Fibroblast of skin of left quadriceps (primary cell): ENCODE data around the gene ACSF3.
A peak's percentile ranks its signal among the peaks of the same experiment; 100 is the strongest.

ENCODE experiments used
- DNase-seq, 2 experiments: peaks; one replicate each; pipeline ENCODE4 v3.0.0-alpha.2; 2013; ENCODE audit warnings: low read depth in 2 of 2

Gene ACSF3

DNA sequence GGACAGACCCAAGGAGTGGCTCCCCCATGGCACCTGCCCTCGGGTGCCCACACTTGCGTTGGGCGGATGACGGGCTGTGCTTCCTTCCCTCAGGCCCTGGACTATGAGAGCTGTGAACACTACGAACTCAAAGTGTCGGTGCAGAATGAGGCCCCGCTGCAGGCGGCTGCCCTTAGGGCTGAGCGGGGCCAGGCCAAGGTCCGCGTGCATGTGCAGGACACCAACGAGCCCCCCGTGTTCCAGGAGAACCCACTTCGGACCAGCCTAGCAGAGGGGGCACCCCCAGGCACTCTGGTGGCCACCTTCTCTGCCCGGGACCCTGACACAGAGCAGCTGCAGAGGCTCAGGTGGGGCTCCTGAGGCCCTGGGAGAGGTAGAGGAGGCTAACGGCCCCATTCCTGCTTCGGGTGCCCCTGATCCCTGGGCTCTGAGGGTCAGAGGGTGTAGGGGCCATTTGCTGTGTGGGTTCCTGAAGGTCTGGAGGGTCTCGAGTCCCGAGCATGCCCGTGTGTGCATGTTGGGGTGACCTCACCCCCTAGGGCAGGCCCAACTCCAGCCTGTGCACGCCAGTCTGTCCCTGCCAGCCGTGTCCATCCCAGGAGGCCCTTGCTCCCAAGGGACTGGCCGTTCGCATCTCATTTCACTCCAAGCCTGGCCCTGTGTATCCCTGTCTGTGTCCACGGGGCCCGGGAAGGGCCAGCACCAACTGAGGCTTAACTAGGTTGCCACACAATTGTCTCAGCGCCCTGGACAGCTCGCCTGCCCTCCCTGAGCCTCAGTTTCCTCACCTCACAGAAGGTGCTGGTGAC is 96.7 kb downstream of the ACSF3 start:
- no peak for DNase-seq

DNA sequence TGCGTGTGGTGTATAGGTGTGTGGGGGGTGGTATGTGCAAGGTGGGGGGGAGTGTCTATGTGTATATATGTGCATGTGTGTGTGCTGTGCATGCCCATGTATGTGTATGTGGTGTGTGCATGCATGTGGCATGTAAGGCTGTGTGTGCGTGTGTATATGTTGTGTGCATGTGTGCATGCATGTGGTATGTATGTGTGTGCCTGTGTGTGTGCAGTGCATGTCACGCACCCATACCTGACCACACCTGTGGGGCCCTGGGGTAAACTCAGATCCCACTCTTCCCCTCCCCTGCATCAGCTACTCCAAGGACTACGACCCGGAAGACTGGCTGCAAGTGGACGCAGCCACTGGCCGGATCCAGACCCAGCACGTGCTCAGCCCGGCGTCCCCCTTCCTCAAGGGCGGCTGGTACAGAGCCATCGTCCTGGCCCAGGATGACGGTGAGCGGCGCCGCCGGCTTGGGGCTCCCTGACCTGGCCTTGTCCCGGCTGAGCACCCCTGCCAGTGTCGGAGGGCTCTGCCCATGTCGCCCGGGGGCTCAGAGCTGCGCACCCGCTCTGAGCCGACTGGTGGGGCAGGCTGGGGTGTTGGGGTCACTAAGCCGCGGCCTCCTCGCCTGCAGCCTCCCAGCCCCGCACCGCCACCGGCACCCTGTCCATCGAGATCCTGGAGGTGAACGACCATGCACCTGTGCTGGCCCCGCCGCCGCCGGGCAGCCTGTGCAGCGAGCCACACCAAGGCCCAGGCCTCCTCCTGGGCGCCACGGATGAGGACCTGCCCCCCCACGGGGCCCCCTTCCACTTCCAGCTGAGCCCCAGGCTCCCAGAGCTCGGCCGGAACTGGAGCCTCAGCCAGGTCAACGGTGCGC is 97.6 kb downstream of the ACSF3 start:
- DNase-seq: no peak

DNA sequence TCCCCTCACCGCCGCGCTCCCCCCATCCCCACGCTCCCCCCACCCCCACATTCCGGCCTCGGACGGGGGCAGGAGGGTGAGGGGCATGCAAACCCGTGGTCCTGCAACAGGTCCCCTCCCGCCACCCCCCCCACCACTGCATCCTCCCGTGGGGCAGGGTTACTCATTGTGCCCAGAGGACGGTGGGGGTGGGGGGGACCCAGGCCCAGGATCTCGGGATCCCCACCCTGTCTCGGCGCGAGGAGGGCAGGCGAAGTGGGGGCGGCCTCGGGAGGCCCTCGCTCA is 98.2 kb downstream of the ACSF3 start:
- DNase-seq: no peak

DNA sequence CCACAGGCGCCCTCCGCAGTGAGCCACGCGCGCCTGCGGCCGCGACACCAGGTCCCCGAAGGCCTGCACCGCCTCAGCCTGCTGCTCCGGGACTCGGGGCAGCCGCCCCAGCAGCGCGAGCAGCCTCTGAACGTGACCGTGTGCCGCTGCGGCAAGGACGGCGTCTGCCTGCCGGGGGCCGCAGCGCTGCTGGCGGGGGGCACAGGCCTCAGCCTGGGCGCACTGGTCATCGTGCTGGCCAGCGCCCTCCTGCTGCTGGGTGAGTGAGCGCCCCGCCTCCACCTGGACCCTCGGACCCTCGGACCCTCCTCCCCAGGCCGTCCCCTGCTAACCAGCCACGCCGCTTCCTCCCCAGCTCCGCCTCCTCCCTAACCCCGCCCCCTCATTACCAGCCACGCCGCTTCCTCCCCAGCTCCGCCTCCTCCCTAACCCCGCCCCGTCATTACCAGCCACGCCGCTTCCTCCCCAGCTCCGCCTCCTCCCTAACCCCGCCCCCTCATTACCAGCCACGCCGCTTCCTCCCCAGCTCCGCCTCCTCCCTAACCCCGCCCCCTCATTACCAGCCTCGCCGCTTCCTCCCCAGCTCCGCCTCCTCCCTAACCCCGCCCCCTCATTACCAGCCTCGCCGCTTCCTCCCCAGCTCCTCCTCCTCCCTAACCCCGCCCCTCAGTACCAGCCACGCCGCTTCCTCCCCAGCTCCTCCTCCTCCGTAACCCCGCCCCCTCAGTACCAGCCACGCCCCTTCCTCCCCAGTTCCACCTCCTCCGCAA is 98.7 kb downstream of the ACSF3 start:
- DNase-seq: peak; percentile 84

DNA sequence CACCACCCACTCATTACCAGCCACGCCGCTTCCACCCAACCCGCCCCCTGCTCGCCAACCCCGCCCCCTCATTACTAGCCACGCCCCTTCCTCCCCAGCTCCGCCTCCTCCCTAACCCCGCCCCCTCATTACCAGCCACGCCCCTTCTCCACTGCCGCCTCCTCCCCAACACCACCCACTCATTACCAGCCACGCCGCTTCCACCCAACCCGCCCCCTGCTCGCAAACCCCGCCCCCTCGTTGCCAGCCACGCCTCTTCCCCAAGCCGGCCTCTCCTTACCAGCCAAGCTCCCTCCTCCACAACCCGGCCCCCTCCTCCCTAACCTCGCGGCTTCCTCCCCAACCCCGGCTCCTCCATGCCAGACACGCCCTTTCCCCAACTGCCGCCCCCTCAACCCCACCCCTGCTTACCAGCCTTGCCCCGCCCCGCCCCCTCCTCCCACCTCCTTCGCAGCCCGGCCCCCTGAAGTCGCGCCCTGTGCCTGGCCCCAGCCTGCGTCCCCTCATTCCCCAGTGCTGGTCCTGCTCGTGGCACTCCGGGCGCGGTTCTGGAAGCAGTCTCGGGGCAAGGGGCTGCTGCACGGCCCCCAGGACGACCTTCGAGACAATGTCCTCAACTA is 99.4 kb downstream of the ACSF3 start:
- DNase-seq: peak; percentile 68 to 73

DNA sequence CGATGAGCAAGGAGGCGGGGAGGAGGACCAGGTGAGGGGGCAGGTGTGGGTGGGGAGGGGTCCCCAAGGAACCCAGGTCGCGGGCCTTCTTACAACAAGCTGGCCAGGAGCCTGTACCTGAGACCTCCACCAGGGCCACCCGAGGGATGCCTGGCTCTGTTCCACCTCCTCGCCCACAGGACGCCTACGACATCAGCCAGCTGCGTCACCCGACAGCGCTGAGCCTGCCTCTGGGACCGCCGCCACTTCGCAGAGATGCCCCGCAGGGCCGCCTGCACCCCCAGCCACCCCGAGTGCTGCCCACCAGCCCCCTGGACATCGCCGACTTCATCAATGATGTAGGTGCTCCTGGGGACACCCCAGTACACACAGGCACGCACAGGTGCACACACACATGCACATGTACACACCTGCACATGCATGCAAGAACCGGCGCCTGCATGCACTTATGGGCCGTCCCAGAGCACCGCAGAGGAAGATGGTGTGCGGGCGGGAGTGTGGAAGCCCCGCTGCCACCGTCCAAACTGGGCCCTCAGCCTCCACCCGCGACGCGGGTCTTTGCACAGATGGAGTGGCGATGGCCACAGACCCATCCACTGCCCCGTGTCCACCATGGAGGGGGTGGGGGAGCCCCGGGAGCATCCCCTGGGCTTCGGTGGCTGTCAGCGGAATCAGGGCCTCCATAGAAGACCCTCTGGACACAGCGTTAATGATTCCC is 100.1 kb downstream of the ACSF3 start:
- DNase-seq: no peak

DNA sequence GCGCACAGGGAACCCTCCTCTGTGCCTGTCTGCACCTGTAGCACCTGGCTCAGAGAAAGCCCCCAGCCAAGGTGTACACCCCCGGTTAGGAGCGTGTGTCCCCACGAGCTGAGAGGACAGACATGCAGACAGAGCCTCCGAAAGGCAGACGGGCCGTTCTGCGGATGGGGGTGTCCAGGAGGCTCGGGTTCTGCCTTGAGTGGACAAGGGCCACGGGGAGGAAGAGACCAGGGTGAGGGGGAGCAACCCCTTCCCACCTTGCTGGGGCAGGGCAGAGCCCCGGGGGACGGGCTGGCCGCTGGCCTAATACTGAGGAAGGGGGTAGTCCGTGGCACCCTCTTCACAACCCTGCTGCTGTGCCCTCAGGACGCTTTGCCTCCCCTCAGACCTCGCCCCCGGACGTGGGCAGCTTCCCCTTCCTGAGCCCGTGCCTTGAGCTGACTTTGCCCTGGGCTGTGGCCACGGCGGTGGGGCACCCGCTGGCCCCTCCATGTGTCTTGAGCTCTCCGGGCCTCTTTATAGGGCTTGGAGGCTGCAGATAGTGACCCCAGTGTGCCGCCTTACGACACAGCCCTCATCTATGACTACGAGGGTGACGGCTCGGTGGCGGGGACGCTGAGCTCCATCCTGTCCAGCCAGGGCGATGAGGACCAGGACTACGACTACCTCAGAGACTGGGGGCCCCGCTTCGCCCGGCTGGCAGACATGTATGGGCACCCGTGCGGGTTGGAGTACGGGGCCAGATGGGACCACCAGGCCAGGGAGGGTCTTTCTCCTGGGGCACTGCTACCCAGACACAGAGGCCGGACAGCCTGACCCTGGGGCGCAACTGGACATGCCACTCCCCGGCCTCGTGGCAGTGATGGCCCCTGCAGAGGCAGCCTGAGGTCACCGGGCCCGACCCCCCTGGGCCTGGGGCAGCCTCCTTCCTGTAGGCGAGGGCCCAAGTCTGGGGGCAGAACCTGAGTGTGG is 101.0 kb downstream of the ACSF3 start:
- no peak for DNase-seq

DNA sequence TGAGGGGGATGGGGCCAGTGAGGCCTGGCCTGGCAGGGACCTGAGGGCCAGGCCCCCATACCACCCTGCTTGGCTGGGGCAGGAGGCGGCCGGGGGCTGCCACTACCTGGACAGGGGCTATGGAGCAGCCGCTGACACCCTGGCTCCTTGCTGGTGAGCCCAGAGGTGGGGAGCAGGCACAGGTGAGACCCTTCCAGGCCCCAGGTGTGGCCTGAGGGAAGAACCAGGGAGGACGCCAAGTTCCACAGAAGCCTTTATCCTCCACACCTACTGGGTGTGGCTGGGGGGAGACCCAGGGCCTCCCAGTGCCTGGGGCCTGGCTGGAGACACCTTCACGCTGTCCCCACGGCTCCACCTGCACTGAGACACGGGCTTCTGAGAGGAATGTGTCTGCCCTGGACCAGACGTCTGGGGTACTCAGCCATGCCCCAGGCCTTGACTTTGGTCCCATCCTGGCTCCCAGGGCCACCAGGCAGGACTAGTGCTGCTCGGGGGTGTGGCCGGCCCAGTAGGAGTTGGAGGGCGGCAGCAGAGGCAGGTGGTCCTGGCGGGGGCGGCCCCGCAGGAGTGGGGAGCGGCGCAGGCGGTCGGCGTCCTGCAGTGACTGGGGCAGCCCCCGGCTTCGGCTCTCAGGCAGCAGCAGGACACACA is 102.0 kb downstream of the ACSF3 start:
- no peak for DNase-seq

DNA sequence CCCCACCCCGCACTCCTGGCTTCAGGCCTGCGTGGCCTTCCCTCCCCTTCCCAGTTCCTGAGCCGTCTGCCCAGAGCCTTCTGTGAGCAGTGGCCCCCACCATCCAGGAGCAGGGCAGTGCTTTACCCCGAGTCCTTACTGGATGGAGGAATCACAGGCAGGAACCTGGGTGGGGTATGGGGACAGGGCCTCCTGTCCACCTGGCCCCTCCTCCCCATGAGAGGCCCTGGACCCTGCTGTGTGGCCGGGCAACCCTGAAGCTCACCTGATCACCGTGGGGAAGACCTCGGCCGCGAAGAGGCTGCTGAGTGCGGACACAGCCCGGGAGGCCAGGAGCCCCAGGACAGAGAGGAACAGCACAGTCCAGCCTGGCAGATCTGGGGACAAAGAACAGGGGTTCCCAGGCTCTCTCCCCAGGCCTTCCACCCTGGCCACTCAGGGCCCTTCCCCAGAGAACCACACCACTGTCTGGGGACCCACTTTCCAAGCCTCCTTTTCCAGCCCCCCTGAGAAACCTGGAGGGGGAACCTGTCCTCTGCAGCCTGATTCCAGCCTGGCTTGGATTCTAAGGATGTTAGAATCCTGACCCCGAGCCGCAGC is 103.5 kb downstream of the ACSF3 start:
- no peak for DNase-seq

DNA sequence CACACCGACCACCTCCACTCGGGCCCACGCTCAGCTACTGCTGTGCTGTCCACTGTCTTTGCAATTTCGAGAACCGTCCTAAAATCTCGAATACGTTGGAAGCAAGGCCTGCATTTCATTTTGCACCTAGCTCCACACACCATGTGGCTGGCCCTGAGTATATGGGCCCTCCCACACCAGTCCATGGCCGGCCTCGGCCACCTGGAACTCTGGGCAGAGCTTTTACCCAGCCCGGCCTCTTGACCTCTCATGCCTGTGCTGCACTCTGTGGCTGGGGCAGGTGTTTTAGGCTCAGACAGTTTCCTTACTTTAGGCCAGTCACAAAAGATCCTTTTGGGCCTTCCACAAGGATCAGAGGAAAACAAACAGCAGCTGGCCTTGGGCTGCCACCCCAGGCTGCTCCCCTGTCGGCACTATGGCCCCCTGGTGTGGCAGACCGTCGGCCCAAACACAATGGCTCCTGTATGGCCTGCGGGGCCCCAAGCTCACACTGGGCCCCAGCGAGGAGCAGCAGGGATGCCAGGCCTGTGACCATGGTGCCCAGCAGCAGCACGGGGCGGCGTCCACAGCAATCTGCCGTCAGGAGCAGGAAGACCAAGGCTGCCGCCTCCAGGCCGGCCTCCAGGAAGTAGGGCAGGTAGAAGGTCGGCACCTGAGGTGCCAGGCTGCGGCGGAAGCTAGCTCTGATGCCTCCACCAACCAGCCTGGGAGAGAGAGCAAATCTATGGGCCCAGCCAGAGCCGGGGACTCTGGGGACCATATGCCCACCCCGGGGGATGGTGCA is 104.2 kb downstream of the ACSF3 start:
- DNase-seq: no peak

DNA sequence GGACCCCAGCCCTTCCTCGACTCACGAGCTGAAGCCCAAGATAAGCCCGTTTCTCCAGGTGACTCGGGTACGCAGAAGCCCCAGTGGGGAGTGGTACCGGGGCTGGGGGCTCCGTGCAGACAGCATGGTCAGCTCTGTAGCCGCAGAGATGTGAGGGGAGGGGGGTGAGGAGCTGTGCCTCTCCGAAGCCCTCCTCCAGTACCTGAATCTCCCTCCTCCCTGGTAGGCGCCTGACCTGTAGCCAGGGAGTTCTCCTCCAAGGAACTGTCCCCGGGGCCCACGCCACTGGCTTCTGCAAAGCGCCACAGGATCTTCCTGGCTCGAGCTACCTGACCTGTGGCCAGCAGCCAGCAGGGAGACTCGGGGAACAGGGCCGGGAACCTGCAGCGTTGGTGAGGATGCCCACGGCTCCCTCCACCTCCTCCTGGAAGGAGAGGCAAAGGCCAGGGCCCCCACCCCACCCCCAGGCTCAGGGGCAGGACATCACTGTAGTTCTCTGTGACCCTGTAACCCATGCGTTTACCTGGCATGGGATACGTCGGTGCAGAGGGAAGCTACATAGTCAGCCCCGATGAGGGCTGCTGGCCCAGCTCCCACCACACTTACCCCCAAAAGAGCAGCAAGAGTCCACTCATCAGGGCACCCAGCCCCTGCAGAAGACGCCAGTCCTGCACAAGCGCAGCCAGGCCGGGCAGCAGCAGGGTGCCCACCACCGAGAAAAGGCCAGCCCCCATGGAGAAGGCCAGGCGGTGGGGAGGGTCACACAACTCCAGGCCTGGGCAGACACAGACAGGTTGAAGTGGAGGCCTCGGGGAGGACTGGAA is 105.0 kb downstream of the ACSF3 start:
- DNase-seq: no peak

DNA sequence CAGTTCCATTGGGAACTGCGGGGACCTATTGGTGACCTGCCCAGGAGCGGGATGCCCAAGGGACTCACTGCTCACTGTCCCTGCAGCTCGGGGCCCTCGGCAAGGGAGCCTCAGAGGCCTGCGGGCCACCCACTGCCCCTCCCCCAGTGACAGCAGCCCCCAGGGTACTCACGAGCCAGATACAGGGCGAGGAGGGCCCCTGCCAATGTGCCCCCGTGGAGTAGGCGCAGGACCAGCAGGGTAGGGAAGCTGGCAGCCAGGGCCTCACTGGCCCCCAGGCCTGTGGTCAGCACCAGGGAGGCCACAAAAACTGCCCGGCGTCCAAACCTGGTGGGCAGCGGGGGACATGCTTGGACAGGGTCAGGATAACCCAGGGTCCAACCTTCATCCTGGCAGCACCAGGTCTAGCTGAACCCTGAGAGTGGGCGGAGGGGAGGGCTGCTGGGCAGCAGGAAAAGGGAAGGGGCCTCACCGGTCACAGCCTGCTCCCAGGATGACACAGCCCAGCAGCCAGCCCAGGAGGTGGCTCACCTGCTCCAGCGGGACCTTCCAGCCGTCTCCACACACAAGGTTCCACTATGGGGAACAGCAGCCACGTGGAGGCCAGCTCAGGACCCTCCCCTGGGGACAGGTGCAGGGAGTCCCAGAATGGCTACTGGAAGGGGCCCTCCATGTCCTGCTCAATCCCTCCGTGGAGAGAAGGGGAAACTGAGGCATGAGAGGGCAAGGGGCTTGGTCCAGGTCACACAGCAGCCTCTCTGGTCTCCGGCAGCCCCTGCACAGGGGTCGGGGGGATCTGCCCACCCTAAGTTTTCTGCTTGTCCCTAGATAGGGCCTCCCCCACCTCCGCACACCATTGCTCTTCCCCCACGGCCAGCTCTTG is 105.8 kb downstream of the ACSF3 start:
- no peak for DNase-seq

DNA sequence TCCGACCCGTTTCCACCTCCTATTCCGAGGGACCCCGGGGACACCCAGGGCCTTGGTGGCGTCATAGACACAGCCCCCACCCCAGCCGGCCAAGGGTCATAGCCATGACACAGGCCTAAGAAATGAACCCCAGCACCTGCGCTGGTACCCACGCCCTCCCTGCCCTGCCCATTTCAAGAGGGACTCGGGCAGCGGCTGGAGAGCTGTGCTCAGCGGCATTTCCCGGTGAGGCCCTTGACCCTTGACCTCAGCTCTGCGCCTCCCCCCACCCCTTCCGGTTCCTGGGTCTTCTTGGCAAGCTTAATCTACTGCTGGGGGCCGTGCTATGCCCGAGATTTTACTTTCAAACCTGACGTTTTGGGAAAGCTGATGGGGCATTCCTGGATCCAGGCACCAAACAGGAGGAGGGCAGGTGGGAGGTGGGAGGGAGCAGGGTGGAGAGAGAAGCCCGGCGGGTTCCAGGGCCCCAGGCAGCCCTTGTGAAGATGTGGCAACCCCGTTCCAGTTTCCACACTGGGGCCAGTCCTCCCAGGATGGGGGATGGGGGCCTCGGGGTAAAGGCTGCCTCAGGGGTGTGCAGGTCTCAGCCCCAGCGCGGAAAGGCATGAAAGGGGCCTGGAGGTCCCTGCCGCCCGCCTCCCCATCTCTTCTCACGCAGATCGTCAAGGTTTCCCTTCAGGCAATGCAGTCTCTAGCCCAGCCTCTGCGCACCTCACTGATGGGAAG is 106.6 kb downstream of the ACSF3 start, which contains the start of gene SLC22A31:
Gene SLC22A31 (minus strand): TSS at position 414 of the 726 bp plus-strand sequence. CDS start 36 bp downstream, at position 378.
- no peak for DNase-seq

DNA sequence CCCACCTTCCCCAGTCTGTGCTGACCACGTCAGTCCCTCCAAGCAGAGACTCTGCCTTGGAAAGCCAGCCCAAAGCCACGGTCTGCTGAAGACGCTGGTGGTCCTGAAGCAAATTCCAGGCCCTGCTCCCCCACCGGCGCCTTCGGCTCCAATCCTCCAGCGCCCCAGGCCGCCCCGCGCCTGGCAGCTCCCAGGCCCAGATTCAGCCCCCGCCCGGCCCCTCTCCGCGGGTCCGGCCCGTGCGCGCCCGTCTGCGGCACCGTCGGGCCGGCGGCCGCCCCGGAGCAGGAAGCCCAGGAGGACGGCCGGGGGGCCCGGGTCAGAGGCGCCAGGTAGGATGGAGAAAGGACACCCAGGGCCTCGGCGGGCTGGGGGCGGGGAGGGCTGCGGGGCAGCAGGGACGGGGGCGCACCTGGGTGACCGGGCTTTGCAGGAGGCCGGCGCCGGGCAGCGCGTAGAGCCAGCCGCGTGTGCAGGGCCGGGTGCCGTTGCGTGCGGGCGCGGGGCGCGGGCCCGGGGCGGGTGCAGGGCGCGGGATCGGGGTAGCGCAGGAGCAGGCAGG is 107.3 kb downstream of the ACSF3 start:
- DNase-seq: no peak
